DMS53 treated with DMSO at 0.1 percent for 48 hours (cell line): ENCODE data around the gene RALGPS1.

Experiments used
- DNase-seq: peaks from one replicate; lab custom pipeline; 2025; ENCODE audit not compliant: unreplicated experiment; lab: John Stamatoyannopoulos, UW

RALGPS1 gene

DNA sequence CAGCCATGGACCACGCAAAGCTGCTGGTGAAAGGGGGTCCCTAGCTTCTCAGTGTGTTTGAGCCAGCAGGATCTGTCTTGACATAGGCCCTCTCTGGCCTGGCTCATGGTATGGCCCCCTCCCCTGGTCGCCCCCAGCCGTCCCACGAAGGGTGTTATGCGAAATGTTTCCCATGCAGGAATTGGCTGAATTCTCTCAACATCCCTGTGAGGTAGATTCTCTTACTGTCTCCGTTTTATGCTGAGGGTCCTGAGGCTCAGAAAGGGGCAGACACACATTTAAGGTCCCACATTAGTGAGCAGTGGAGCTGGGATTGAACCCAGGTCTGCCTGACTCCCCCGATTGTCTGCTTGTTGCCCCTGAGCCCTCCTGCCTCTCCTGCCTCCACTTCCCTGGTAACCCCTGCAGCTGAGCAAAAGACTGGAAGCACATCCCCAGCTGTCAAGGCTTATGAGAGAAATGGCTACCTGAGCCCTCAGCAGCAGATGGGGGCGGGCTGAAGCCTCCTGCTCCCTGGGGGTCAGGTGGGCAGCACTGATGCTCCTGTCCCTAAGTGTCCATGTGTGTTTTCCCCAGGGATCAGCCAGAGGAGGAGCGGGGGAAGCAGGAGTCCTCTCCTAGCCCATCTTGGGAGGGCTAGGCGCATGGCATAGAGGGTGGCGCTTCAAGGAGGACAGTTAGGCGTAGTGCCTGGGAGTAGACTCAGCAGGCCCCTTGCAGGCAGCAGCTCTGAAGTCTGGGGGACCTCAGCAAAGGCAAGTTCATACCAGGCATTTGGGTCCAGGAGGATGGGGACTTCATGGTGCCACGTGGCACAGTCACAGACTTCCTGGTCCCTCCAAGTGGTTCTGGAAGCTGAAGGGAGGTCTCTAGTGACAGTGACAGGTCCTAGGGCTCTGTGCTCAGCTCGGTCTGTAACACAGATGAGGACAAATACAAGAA lies 301.0 kb downstream of the RALGPS1 start:
- DNase-seq, result no peak

DNA sequence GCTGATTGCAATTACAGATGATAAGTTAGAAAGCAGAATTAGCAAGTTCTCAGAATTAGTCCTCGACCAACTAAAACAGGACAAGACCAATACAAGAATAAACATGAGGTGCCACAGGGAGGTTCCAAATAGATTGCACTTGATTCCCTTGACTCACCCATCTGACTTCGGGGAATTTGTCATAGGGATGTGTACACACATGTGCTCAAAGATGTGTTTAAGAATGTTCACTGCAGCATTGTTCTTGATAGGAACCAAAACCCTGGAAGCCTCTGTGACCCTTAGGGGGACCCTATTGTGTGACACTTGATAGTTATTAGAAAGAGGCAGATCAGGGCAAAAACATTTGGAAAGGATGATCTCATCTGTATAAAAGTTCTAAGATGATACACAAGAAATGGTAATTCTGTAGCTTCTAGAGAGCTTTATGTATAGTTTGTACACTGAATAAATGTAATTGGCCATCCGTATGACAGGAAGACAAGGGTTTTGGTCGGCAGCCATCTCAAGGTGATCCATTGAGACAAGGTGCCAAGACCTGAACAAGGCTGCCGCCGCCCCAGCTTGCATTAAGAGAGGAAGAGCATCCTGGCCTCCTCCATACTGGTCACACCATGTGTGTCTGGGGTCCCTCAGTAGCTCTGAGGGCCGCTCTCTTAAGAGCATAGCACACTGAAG lies 301.8 kb downstream of the RALGPS1 start:
- DNase-seq, result no peak

DNA sequence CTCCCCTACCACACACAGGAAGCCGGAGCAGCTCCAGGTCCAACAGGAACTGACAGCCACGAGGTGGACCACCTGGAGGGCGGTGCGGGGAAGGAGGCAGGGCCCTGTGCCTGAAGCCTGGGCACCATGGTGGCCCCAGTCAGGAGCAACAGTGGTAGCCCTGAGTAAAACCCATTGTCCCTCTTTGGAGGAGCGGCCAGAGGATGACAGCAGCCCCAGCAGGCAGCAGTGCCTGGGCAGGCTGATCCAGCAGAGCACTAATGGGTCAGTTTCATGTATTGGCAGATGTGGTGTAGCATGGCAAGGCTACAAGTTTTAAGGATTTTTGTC lies 302.3 kb downstream of the RALGPS1 start:
- DNase-seq, result no peak

DNA sequence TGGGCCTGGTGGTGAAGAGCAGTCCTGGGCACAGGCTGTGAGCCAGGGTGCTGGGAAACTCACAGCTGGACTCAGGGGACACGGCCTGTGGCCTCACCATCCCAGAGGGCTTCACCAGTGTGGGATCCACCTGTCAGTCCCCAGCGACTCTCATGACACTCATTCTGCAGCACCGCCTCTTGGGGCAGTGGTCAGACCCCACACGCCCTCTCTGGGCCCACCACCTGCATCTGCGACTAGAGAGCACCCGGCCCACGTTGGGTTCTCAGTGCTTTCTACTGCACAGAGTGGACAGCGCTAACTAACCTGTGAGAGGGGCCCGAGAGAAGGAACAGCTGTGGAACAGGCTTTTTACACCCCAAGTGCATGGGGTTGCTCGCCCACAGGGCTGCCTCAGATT lies 304.2 kb downstream of the RALGPS1 start:
- no peak for DNase-seq

GRCh38 chr9:127219520-127219919 lies 304.9 kb downstream of the RALGPS1 start:
- no peak for DNase-seq

- DNase-seq, result no peak
Measured at GRCh38 chr9:127221695-127222094, 307.1 kb downstream of the RALGPS1 start.

DNA sequence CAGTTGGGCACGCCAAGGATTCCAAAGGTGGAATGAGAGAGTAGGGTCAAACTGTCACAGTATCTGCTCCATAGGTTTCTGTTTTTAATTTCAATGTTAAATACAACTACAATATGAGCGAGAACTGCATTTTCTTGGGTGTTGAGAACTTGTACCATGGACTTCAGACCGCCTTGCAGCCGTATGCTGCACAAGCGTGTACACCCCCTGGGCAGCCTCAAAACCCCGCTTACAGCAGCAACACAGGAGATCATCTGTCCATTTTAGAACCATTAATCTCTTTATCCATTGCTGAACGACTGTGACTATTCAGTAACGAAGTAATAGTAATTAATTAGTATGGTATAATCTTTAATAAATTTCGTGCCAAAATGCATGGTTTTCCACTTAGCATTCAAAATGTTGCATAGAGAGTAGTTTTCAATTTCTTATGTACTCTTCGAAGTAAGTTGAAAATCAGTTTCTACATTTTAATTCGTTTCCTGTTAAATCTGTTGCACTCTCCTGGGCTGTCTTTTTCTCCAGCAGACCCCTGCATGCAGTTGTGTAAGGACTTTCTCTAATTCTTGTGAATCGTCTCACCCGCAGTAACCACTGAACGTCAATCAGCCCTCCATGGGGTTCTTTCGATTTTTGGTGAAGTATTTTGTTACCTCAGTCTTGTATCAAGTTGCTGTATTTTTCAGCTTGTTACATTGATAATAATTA lies 308.0 kb downstream of the RALGPS1 start:
- no peak for DNase-seq

DNA sequence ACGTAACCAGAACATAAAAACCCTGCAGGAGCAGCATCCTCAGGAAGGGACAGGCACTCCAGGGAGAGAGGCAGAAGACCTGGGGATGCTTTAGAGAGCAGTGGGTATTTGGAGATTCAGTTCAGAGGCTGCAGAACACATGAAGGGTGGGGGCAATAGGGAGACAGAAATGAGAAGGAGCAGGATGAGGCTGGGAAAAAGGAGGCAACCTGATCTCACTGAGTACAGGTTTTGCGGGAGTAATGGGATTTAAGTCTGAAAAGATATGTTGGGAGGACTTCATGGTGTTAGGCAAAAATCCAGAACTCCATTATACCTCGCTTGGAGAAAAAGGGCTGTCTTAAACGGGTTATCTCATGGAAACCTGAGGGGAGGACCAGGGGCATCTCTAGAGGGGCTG lies 308.7 kb downstream of the RALGPS1 start:
- no peak for DNase-seq

- no peak for DNase-seq
Measured at GRCh38 chr9:127223810-127224177, 309.2 kb downstream of the RALGPS1 start.

DNA sequence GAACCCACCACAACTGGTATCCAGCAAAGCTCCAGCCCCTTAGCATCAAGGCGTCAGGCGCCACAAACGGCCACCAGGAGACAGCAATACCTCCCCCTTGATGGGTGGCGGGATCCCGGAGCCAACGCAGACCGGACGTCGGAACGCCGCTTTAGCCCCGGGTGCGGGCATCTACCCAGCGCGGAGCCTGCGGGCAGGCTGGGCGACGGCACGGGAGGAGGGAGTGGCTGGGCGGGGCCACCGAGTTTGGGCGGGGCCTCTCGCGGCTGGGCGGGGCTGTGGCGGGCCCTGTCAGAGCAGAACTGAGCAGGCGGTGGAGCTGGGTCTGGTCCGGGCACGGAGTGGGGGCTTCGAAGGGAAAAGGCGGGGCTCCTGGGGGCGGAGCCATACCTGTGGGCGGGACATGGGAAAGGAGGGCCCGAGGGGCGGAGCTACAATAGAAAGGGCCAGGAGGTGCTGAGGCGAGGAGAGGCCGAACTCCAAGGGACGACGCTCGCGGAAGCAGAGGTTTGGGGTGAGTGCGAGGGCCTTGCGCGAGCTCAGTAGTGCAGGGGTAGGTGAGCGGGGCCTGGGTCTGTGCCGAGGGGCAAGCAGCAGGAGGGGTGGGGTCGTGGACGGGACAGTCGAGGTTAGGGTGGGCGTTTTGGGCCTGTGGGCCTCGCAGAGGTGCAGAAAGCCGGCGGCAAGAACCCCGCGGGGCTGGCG lies 309.7 kb downstream of the RALGPS1 start:
- peak; percentile 75 for DNase-seq

GRCh38 chr9:127224883-127225739 lies 310.5 kb downstream of the RALGPS1 start:
- peak; percentile 80 for DNase-seq

GRCh38 chr9:127225801-127226625 lies 311.4 kb downstream of the RALGPS1 start:
- DNase-seq, result peak; percentile 5

GRCh38 chr9:127229691-127230417 lies 315.3 kb downstream of the RALGPS1 start:
- no peak for DNase-seq

DNA sequence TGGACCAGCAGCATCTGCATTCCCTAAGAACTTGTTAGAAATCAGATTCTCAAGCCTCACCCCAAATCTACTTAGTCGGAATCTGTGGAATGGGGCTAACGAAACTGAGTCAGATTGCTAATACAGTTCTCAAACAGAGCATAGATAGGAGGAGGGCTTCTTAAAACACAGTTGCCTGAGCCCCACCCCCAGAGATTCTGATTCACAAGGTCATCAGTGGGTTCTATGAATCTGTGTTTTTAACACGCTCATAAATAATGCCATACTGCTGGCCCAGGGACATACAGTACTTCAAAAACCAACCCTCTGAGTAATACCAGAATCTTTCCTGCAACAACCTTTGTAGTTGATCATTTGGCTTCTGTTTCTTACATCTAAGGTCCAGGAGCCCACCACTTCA lies 317.1 kb downstream of the RALGPS1 start:
- no peak for DNase-seq

- DNase-seq, result no peak
Measured at GRCh38 chr9:127232833-127233549, 318.4 kb downstream of the RALGPS1 start.

DNA sequence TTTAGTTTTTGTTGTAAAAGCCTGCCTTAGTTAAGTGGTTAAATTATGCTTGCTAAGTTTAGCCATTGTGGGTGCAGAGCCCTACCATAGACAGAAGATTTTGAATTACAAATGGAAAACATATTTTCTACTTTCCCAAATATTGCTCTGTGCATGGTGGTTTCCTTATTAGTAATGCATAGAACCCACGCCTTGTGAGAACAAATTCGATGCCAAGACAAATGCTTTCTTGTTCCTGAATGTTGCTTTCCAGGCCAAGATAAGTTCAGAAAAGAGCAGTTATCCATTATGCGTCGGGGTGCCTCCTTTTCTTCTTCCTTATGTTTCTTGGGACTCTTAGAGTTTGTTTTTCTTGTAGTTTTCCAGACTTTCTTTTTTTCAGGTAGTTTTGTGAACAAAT lies 319.0 kb downstream of the RALGPS1 start:
- no peak for DNase-seq

GRCh38 chr9:127233989-127234388 lies 319.4 kb downstream of the RALGPS1 start:
- DNase-seq, result no peak

- DNase-seq, result no peak
Measured at GRCh38 chr9:127237801-127238200, 323.2 kb downstream of the RALGPS1 start.
